Adrenal gland (tissue), 12 donors: ENCODE results near the gene RHOXF2. TPM values are rescaled to one million over a fixed set of nuclear protein-coding genes. Genes with fewer than 3 reads are reported as not detected.

Source experiments
- polyA plus RNA-seq, 3 donors: library from polyadenylated mRNA; stranded (reverse); fragments of 200-250 nt in 2 of 3; fragments of 350-450 nt in 1 of 3; fragmentation: Illumina TruSeq in 1 of 3; extraction: RNeasy Lipid Tissue Mini Kit (QIAGEN cat#74804) in 1 of 3; gene quantifications; one replicate each; pipeline ENCODE4 v1.2.3, GENCODE V29; 2013 to 2014
- total RNA-seq, 9 donors: library from RNA; depleted of rRNA in 4 of 9; stranded (reverse); fragments of >200 nt in 4 of 9; fragments of 120-200 nt in 1 of 9; fragmentation: NEBNext Ultra II Directional in 1 of 9; extraction: Animal tissue kit (Norgen Biotek cat#: 25700) in 1 of 9; gene quantifications; one replicate each; pipeline versions ENCODE4 v1.1.0 to v1.2.4, GENCODE V29; 2013 to 2023
- donor health status: healthy with polysubstance abuse.
- donor health status: Bipolar disorder and iron deficiency.
- donor health status: DM: yes; HTN: yes; CAD: no.
- donor health status: DM: no; HTN: no; CAD: no.
- donor health status: DM: no; HTN: no; CAD: no.
- donor health status: DM: yes; HTN: yes; CAD: no.

Gene RHOXF2
- total and polyA plus RNA-seq, 12 donors, result 0.08 to 0.18 (median 0.15) TPM; not detected in 9

Other genes with a start within 250 kb of the RHOXF2 start
- gene NKAP, start 214.9 kb upstream of the RHOXF2 start, total RNA-seq, result 10 to 100 TPM in 1 of 9 donors, 1 to 10 TPM in 8; 5.1 to 13.3 (median 9.4) TPM
- 10 to 100 TPM in 2 of 3 donors, 1 to 10 TPM in 1; 9.3 to 12.8 (median 10.2) TPM for gene NKAP, start 214.9 kb upstream of the RHOXF2 start, polyA plus RNA-seq
- gene RHOXF2B, start 80.9 kb upstream of the RHOXF2 start, total RNA-seq, result not detected
- gene RHOXF2B, start 80.9 kb upstream of the RHOXF2 start, polyA plus RNA-seq, result not detected
- gene RHOXF1, start 42.7 kb upstream of the RHOXF2 start, total RNA-seq, result 1 to 10 TPM in 2 of 9 donors, under 1 TPM in 2, not detected in 5; 0.46 to 1.4 (median 1.0) TPM
- 1 to 10 TPM in 2 of 3 donors, not detected in 1; 2.2 to 3.8 TPM for gene RHOXF1, start 42.7 kb upstream of the RHOXF2 start, polyA plus RNA-seq
- 10 to 100 TPM in 7 of 9 donors, 1 to 10 TPM in 2; 9.8 to 34.8 (median 14.1) TPM for gene ZBTB33, start 92.2 kb downstream of the RHOXF2 start, total RNA-seq
- 10 to 100 TPM in 1 of 3 donors, 1 to 10 TPM in 2; 1.9 to 14.4 (median 2.7) TPM for gene ZBTB33, start 92.2 kb downstream of the RHOXF2 start, polyA plus RNA-seq
- gene TMEM255A, start 152.8 kb downstream of the RHOXF2 start, total RNA-seq, result 1 to 10 TPM in 4 of 9 donors, under 1 TPM in 5; 0.09 to 3.1 (median 0.83) TPM
- 1 to 10 TPM in 2 of 3 donors, under 1 TPM in 1; 0.91 to 2.3 (median 1.0) TPM for gene TMEM255A, start 152.8 kb downstream of the RHOXF2 start, polyA plus RNA-seq
- gene ATP1B4, start 203.5 kb downstream of the RHOXF2 start, total RNA-seq, result not detected
- gene ATP1B4, start 203.5 kb downstream of the RHOXF2 start, polyA plus RNA-seq, result not detected